ENCODE measurements around the gene LIF. TPM values are rescaled to one million over a fixed set of nuclear protein-coding genes. Genes with fewer than 3 reads are reported as not detected.

Gene LIF
- total RNA-seq, 1 experiment from 2014 or later, result 75.4 TPM

DNA sequence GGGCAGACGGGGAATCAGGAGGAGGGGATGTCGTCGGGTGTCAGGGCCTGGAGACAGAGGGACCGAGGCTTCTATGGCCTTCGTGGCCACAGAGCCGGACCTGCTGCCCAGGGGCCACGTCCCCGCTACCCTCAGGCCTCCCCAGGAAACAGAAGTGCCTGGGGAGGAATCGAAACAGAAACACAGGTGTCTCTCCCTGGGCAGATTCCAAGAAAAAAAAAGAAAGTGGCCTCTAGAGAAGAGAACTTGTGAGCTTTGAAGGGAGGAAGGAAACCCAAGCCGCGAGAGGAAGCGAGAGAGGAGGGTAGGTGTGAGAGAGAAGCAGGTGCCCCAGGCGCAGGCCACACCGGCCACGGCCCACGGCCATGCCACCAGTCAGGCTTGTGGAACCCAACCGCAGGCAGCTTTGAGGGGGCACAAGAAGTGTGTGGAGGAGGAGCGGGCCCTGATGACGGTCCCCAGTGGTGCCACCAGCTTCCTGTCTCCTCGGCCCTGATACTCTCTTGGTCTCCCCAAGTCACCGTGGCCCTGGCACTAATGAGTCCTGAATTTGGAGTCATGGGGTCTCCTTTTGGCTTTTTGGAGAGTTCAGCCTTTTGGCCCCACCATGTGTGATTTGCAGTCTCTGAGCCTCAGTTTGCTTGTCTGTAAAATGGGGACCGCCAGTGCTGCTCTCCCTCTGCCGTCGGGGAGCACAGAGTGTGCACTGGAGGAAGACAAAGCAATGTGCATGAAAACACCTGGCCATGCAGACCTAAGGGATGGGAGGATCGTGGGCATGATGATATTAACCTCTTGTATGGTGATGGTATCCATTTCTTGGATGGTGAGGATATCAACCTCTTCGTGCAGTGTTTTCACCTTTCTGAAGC lies 25.2 kb downstream of the LIF start:
- Histone ChIP-seq H3K4me1 (ENCODE audit: control insufficient read depth in 1 of 2, insufficient read depth in 2 of 2, low read length in 2 of 2) (peaks cover 40 to 83% of the 10 kb centered on the region in 2 experiments), H3K9me3 (ENCODE audit: control insufficient read depth in 1 of 2, insufficient read depth in 1 of 2, low read depth in 1 of 2, low read length in 2 of 2) (no peaks in the 10 kb centered on the region; a peak in 1 of 4 replicates), H3K4me2 (ENCODE audit: low read length) (peak overlapping the region; percentile 5; the same call in 1 of the 2 replicates), H3K9ac (ENCODE audit: low read length) (peak overlapping the region; percentile 17; the same call in 1 of the 2 replicates), H2AFZ (ENCODE audit: low read depth, low read length, poor library complexity, severe bottlenecking) (no peak overlapping the region), H3K27ac (ENCODE audit: low read depth, low read length) (no peak overlapping the region; the same call in 1 of the 2 replicates), H3K4me3 (replicated peaks in 1 of 2; ENCODE audit: low read depth in 1 of 2, low read length in 2 of 2) (no peak overlapping the region), H3K79me2 (ENCODE audit: insufficient read depth, low read length) (no peaks in the 10 kb centered on the region), H3K9me2 (ENCODE audit: insufficient read depth) (no peaks in the 10 kb centered on the region), H3K27me3 (ENCODE audit: insufficient read depth, low read length) (no peaks in the 10 kb centered on the region), H3K36me3 (ENCODE audit: control insufficient read depth in 1 of 2, insufficient read depth in 2 of 2, low read length in 2 of 2) (no peaks in the 10 kb centered on the region), H4K20me1 (ENCODE audit: insufficient read depth) (no peaks in the 10 kb centered on the region)
- RAD21 ChIA-PET (ENCODE audit: low non-redundant PET in 1 of 2, low total read pairs in 2 of 2, uncharacterized antibody in 2 of 2, unreplicated experiment in 2 of 2), result no interaction called here
- BruUV-seq (replicated peaks), result no TSS peak
- intact Hi-C loops (cut with micrococcal nuclease), result no loop called here
- POLR2A ChIA-PET, result interaction anchor here (6.3 kb wide), 1 partner anchor 10 kb away, joined by 43 read pairs; no protein-coding TSS in a partner anchor
- TF ChIP-seq, protein P1, sequence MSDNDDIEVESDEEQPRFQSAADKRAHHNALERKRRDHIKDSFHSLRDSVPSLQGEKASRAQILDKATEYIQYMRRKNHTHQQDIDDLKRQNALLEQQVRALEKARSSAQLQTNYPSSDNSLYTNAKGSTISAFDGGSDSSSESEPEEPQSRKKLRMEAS (IDR thresholded peaks at IDR 0.05), result peak; percentile 3; the same call in 1 of the 2 replicates
- TF ChIP-seq CBX3 (IDR thresholded peaks at IDR 0.05; ENCODE audit: low read depth) (no peak), EZH2phosphoT487 (IDR thresholded peaks at IDR 0.05; ENCODE audit: borderline replicate concordance) (no peak)
- DNase-seq (ENCODE audit: low read depth, low spot score) (no peak), ATAC-seq (no peak)
- CTCF ChIA-PET, result no interaction called here

DNA sequence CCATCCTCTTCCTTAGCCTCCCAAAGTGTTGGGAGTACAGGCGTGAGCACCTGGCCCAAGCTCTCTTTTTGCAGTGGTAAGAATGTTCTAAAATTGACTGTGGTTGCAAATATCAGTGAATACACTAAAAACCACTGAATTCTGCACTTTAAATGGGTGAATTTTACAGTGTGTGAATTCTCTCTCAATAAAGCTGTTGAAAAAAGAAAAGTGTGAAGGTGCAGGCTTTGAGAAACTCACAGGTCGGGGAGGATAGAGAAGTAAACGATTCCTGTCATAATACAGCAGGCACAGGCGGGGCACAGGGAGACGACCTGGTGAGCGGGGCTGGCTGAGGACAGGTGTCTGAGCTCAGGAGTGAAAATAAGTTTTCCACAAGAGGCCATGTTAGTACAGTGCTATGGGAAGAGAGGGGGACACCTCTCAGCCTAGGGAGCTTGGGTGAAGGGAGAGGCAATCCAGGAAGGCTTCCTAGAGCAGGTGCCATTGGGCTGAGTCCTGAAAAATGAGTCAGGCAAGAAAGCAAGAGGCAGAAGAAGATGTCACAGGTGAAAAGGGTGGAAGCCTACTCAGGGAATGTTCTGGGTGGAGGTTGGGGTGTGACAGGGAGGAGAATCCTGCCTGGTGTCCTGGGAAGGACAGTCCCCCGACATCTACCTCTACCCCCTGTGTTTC lies 26.1 kb downstream of the LIF start:
- no peaks in the 10 kb centered on the region for H3K27me3 ChIP-seq (ENCODE audit: insufficient read depth, low read length)
- H3K4me1 ChIP-seq (ENCODE audit: control insufficient read depth in 1 of 2, insufficient read depth in 2 of 2, low read length in 2 of 2), result peaks cover 36 to 83% of the 10 kb centered on the region in 2 experiments
- ChIA-PET CTCF (no interaction called here), POLR2A (interaction anchor here (0.6 to 6.3 kb wide), 4 partner anchors 9 to 69 kb away, joined by 3 to 43 read pairs (median 4); no protein-coding TSS in a partner anchor), RAD21 (ENCODE audit: low non-redundant PET in 1 of 2, low total read pairs in 2 of 2, uncharacterized antibody in 2 of 2, unreplicated experiment in 2 of 2) (no interaction called here)
- peak overlapping the region; percentile 5; the same call in 1 of the 2 replicates for H3K4me2 ChIP-seq (ENCODE audit: low read length)
- ATAC-seq, result no peak
- TF ChIP-seq ZNF274 (IDR thresholded peaks at IDR 0.05; ENCODE audit: low read depth, low read length) (no peak), RAD21 (IDR thresholded peaks at IDR 0.05; ENCODE audit: low read depth) (no peak), POLR2A (IDR thresholded peaks at IDR 0.05; ENCODE audit: borderline replicate concordance, extremely low read depth, insufficient read depth, insufficient read length) (no peak), CEBPB (IDR thresholded peaks at IDR 0.05; ENCODE audit: low read depth) (no peak), TCF7L2 (IDR thresholded peaks at IDR 0.05; ENCODE audit: borderline replicate concordance, extremely low read depth, insufficient read depth, insufficient read length) (no peak), EZH2 (IDR thresholded peaks at IDR 0.05) (no peak)
- no peaks in the 10 kb centered on the region for H3K79me2 ChIP-seq (ENCODE audit: insufficient read depth, low read length)
- no peaks in the 10 kb centered on the region for H3K9me2 ChIP-seq (ENCODE audit: insufficient read depth)
- no peaks in the 10 kb centered on the region for H4K20me1 ChIP-seq (ENCODE audit: insufficient read depth)
- no peak overlapping the region for H3K4me3 ChIP-seq (replicated peaks in 1 of 2; ENCODE audit: low read depth in 1 of 2, low read length in 2 of 2)
- H3K9ac ChIP-seq (ENCODE audit: low read length), result peak overlapping the region; percentile 17; the same call in 1 of the 2 replicates
- H3K9me3 ChIP-seq (ENCODE audit: control insufficient read depth in 1 of 2, insufficient read depth in 1 of 2, low read depth in 1 of 2, low read length in 2 of 2), result no peaks in the 10 kb centered on the region; a peak in 1 of 4 replicates
- H3K36me3 ChIP-seq (ENCODE audit: control insufficient read depth in 1 of 2, insufficient read depth in 2 of 2, low read length in 2 of 2), result no peaks in the 10 kb centered on the region
- H2AFZ ChIP-seq (ENCODE audit: low read depth, low read length, poor library complexity, severe bottlenecking), result no peak overlapping the region
- no peak for DNase-seq (ENCODE audit: low read depth, low spot score)
- BruUV-seq (replicated peaks), result no TSS peak
- no peak overlapping the region; the same call in 1 of the 2 replicates for H3K27ac ChIP-seq (ENCODE audit: low read depth, low read length)
- intact Hi-C loops (cut with micrococcal nuclease), result no loop called here
